HepG2 (cell line): ENCODE results near the gene DAAM2. TPM values are rescaled to one million over a fixed set of nuclear protein-coding genes. Genes with fewer than 3 reads are reported as not detected.

Experiments used
- ATAC-seq: fragments of 200-7000 bp; cut with Tn5 transposase; 3 replicates; pipeline ENCODE4 v1.9.1; 2020; ENCODE audit warnings: mild to moderate bottlenecking, moderate library complexity
- BruUV-seq: library from RNA; stranded (reverse); fragments of 400-500 nt; replicated peaks from 2 replicates; lab custom pipeline; 2021; lab: Mats Ljungman, UMichigan
- CTCF ChIA-PET: fragments of 300-600 bp; formaldehyde crosslinking; extraction: SDS; loops from one replicate; lab custom pipeline; 2021; ENCODE audit warnings: low total read pairs, inconsistent platforms, low intra/inter-chr PET ratio; lab: Yijun Ruan, JAX
- POLR2A ChIA-PET: fragments of 350-600 bp; sonication (Branson Sonifier 250); formaldehyde crosslinking; loops from one replicate; lab custom pipeline; 2020; ENCODE audit warnings: antibody characterized with exemption, inconsistent platforms; lab: Yijun Ruan, JAX
- DNase-seq: peaks from one replicate; pipeline ENCODE4 v3.0.0-alpha.2; 2015; ENCODE audit warnings: low spot score
- FAIRE-seq: peaks from 3 replicates; lab custom pipeline; 2011; peaks lifted over from hg19 to GRCh38; lab: Jason Lieb, UNC
- H2AFZ ChIP-seq: one replicate; pipeline ENCODE4 v1.6.1; 2011; ENCODE audit warnings: low read length, inconsistent platforms
- H3K27ac ChIP-seq: fragments of 300-600 bp; 3 replicates; pipeline ENCODE4 v1.8.0; 2011; ENCODE audit warnings: mixed run types, mild to moderate bottlenecking, mixed read lengths, low read length, inconsistent platforms; ENCODE audit not compliant: insufficient read depth; ENCODE audit errors: extremely low read length
- H3K27me3 ChIP-seq, 2 experiments: fragments of 200-600 bp in 1 of 2; 2 replicates in 1 of 2; 3 replicates in 1 of 2; pipeline versions ENCODE4 v1.6.0 to v1.8.0; 2011; ENCODE audit warnings: low read length in 2 of 2, mild to moderate bottlenecking in 2 of 2, moderate library complexity in 2 of 2, inconsistent platforms in 1 of 2; ENCODE audit not compliant: insufficient read depth in 2 of 2, control insufficient read depth in 1 of 2
- H3K36me3 ChIP-seq, 2 experiments: fragments of 200-600 bp in 1 of 2; replicated peaks in 1 of 2; 2 replicates in 1 of 2; 3 replicates in 1 of 2; pipeline versions ENCODE4 v1.5.1 to v1.8.0; 2011; ENCODE audit warnings: low read length in 2 of 2, inconsistent platforms in 1 of 2; ENCODE audit not compliant: insufficient read depth in 2 of 2, control insufficient read depth in 1 of 2
- H3K4me1 ChIP-seq: 2 replicates; pipeline ENCODE4 v1.5.1; 2012; ENCODE audit warnings: low read length, inconsistent platforms; ENCODE audit not compliant: insufficient read depth
- H3K4me2 ChIP-seq: 2 replicates; pipeline ENCODE4 v1.6.0; 2011; ENCODE audit warnings: low read depth, low read length, inconsistent platforms
- H3K4me3 ChIP-seq, 3 experiments: fragments of 200-600 bp in 1 of 3; sonication (generic), shearing (Covaris generic) in 1 of 3; replicated peaks in 1 of 3; 2 replicates each; pipeline ENCODE4 v1.5.1; 2011 to 2016; ENCODE audit warnings: low read length in 3 of 3, inconsistent platforms in 2 of 3, low read depth in 2 of 3, mild to moderate bottlenecking in 2 of 3, control low read depth in 1 of 3, mixed read lengths in 1 of 3; ENCODE audit not compliant: insufficient read depth in 1 of 3
- H3K79me2 ChIP-seq: one replicate; pipeline ENCODE4 v1.6.1; 2011; ENCODE audit warnings: low read length, inconsistent platforms; ENCODE audit not compliant: insufficient read depth
- H3K9ac ChIP-seq: 2 replicates; pipeline ENCODE4 v1.6.0; 2011; ENCODE audit warnings: mild to moderate bottlenecking, low read depth, low read length, inconsistent platforms; ENCODE audit not compliant: insufficient read depth
- H3K9me3 ChIP-seq: 2 replicates; pipeline ENCODE4 v1.5.1; 2012; ENCODE audit warnings: mild to moderate bottlenecking, low read length
- H4K20me1 ChIP-seq: 2 replicates; pipeline ENCODE4 v1.6.0; 2011; ENCODE audit warnings: inconsistent platforms, mild to moderate bottlenecking, low read length, moderate library complexity; ENCODE audit not compliant: insufficient read depth
- ASH2L ChIP-seq: fragments of 300-600, 200-600 bp; sonication (generic); IDR thresholded peaks from 2 replicates; pipeline ENCODE4 v1.7.0; 2017; ENCODE audit warnings: low read depth, mild to moderate bottlenecking, moderate library complexity, mixed read lengths, low read length; ENCODE audit not compliant: insufficient read length
- MED8 ChIP-seq: sonication (generic); formaldehyde crosslinking; IDR thresholded peaks from 2 replicates; pipeline ENCODE4 v1.8.1; 2023; ENCODE audit warnings: mild to moderate bottlenecking, missing genetic modification reagents; ENCODE audit not compliant: insufficient replicate concordance
- NFYC ChIP-seq: IDR thresholded peaks from 2 replicates; pipeline ENCODE4 v1.6.1; 2016; ENCODE audit warnings: missing genetic modification reagents, missing compliant biosample characterization
- POLR2A ChIP-seq, 2 experiments: IDR thresholded peaks; 2 replicates each; pipeline ENCODE4 v1.6.1; 2011; ENCODE audit warnings: low read depth in 2 of 2, low read length in 2 of 2, mild to moderate bottlenecking in 1 of 2, moderate library complexity in 1 of 2; ENCODE audit not compliant: insufficient read depth in 1 of 2
- ZBTB20 ChIP-seq: sonication (generic); formaldehyde crosslinking; IDR thresholded peaks from 2 replicates; pipeline ENCODE4 v1.8.1; 2023; ENCODE audit warnings: missing genetic modification reagents, low read depth, mild to moderate bottlenecking, borderline replicate concordance
- ZMAT3 ChIP-seq: sonication (generic); formaldehyde crosslinking; conservative IDR thresholded peaks from 2 replicates; pipeline ENCODE4 v1.7.0; 2021; ENCODE audit warnings: missing genetic modification reagents
- WGBS: methylation state at CpG from one replicate; pipeline ENCODE4 v1.1.6; 2017; ENCODE audit warnings: low lambda C conversion rate; 5-methylcytosine and 5-hydroxymethylcytosine counted together
- in situ Hi-C: cut with HindIII; loops from 2 replicates; pipeline ENCODE4 v1.10.0; 2017; ENCODE audit warnings: low pct_unique_long_range_greater_than_20kb; ENCODE audit not compliant: extremely low pct_ligation_motif_present
- intact Hi-C: fragments of 100-400 bp; cut with micrococcal nuclease; formaldehyde crosslinking; loops from one replicate; pipeline ENCODE4 v1.10.0; 2022; ENCODE audit not compliant: unreplicated experiment
- polyA plus RNA-seq, 8 experiments: library from polyadenylated mRNA; depleted of rRNA in 3 of 8; stranded (reverse) in 7 of 8; unstranded in 1 of 8; fragments of >200 nt; fragmentation: Illumina TruSeq in 4 of 8; extraction: Trizol in 4 of 8; gene quantifications; 2 replicates each; pipeline versions ENCODE4 v1.2.1 to v1.2.3, GENCODE V29; 2011 to 2016; ENCODE audit warnings: low read depth in 4 of 8, missing spikeins in 1 of 8, mixed read lengths in 1 of 8; ENCODE audit not compliant: insufficient read depth in 1 of 8
- total RNA-seq, 5 experiments: library from RNA; depleted of rRNA; stranded (reverse); fragments of >200 nt; fragmentation: Illumina TruSeq; extraction: Trizol; gene quantifications; 2 replicates each; pipeline ENCODE4 v1.2.3, GENCODE V29; 2016; ENCODE audit warnings: low read depth in 1 of 5
- TF ChIP-seq, protein P1 (sequence below), 2 experiments: IDR thresholded peaks; 2 replicates each; pipeline ENCODE4 v1.6.1; 2011 to 2012; ENCODE audit warnings: low read length in 2 of 2, borderline replicate concordance in 1 of 2, low read depth in 1 of 2, mild to moderate bottlenecking in 1 of 2, moderate library complexity in 1 of 2
- TF ChIP-seq, protein P2 (sequence below): sonication (generic); formaldehyde crosslinking; IDR thresholded peaks from 2 replicates; pipeline ENCODE4 v1.5.0; 2020; ENCODE audit warnings: mild to moderate bottlenecking, missing genetic modification reagents

Gene DAAM2
- total and polyA plus RNA-seq, 2 of the 13 experiments (the other 11 are each of a cell fraction or from before 2014, with no cell fraction given) = 0.01 TPM; not detected in 1

DNA sequence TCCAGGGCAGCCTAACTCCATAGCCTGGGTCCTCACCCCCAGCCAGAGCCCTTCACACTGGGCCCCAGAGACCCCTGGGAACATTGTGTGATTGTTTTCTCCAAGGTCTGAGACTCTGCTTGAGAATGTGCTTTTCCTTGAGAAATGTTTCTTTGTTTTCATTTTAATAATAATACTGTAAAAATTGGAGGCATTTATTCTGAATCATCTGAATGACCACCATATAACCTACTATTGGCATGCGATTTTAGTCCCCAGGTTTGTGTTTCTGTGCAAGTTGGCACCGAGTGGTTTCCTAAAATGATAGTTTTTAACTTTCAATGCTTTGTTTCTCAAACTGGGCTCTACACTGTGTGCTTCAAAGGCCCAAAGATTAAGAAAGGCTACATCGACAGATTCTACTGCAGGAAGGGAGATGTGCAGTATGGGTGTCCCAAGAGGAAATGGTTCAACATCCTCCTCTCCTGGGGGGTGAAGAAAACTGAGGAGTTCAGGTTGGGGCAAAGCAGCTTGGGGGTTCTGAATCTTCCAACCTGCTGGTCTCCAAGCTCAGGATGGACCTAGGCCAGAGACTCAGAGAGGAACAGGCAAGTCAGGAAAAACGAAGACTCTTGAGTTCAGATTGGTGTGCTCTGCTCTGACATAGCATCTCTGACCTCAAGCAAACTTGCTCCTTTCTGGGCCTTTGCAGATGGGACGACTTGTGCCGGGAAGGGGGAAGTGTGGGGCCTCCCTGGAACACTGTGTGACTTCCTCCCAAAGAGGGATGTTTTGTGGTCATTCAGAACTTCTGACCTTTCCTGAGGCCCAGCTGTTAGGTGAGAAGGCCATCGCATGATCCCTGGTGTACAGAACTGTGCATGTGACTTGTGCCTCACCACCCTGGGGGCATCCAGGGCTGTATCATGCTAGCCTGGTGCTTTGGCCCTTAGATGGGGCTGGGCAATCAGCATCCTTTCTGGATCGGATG lies 31.0 kb downstream of the DAAM2 start:
- TF ChIP-seq, protein P1, sequence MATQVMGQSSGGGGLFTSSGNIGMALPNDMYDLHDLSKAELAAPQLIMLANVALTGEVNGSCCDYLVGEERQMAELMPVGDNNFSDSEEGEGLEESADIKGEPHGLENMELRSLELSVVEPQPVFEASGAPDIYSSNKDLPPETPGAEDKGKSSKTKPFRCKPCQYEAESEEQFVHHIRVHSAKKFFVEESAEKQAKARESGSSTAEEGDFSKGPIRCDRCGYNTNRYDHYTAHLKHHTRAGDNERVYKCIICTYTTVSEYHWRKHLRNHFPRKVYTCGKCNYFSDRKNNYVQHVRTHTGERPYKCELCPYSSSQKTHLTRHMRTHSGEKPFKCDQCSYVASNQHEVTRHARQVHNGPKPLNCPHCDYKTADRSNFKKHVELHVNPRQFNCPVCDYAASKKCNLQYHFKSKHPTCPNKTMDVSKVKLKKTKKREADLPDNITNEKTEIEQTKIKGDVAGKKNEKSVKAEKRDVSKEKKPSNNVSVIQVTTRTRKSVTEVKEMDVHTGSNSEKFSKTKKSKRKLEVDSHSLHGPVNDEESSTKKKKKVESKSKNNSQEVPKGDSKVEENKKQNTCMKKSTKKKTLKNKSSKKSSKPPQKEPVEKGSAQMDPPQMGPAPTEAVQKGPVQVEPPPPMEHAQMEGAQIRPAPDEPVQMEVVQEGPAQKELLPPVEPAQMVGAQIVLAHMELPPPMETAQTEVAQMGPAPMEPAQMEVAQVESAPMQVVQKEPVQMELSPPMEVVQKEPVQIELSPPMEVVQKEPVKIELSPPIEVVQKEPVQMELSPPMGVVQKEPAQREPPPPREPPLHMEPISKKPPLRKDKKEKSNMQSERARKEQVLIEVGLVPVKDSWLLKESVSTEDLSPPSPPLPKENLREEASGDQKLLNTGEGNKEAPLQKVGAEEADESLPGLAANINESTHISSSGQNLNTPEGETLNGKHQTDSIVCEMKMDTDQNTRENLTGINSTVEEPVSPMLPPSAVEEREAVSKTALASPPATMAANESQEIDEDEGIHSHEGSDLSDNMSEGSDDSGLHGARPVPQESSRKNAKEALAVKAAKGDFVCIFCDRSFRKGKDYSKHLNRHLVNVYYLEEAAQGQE (IDR thresholded peaks at IDR 0.05; ENCODE audit: borderline replicate concordance in 1 of 2, low read depth in 1 of 2, low read length in 2 of 2) = no peak
- no peak for TF ChIP-seq MED8
- TF ChIP-seq ZMAT3 (CRISPR knock-in tag) = no peak
- TF ChIP-seq POLR2A (IDR thresholded peaks at IDR 0.05; ENCODE audit: insufficient read depth in 1 of 2, low read depth in 2 of 2, low read length in 2 of 2) = no peak
- TF ChIP-seq, protein P2, sequence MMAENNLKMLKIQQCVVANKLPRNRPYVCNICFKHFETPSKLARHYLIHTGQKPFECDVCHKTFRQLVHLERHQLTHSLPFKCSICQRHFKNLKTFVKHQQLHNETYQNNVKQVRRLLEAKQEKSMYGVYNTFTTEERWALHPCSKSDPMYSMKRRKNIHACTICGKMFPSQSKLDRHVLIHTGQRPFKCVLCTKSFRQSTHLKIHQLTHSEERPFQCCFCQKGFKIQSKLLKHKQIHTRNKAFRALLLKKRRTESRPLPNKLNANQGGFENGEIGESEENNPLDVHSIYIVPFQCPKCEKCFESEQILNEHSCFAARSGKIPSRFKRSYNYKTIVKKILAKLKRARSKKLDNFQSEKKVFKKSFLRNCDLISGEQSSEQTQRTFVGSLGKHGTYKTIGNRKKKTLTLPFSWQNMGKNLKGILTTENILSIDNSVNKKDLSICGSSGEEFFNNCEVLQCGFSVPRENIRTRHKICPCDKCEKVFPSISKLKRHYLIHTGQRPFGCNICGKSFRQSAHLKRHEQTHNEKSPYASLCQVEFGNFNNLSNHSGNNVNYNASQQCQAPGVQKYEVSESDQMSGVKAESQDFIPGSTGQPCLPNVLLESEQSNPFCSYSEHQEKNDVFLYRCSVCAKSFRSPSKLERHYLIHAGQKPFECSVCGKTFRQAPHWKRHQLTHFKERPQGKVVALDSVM (CRISPR knock-in tag) = no peak
- no peak for TF ChIP-seq NFYC
- TF ChIP-seq ZBTB20 = no peak
- no peak for TF ChIP-seq ASH2L
- ATAC-seq = no peak
- intact Hi-C loops (no loop called here), in situ Hi-C loops (no loop called here)
- DNase-seq = no peak
- Histone ChIP-seq H3K4me1 (no peaks in the 10 kb centered on the region), H3K79me2 (no peaks in the 10 kb centered on the region), H3K36me3 (no peaks in the 10 kb centered on the region), H3K27ac (no peak overlapping the region), H3K9ac (no peak overlapping the region), H3K27me3 (peaks cover 0 to 6% of the 10 kb centered on the region in 2 experiments; a peak in 1 of 5 replicates), H3K9me3 (no peaks in the 10 kb centered on the region), H4K20me1 (no peaks in the 10 kb centered on the region), H3K4me3 (no peak overlapping the region), H2AFZ (no peak overlapping the region), H3K4me2 (no peak overlapping the region)
- CTCF ChIA-PET = no interaction called here
- 6% methylated on average over 8 of the region's 8 CpGs for WGBS
- FAIRE-seq = no peak
- BruUV-seq = no TSS peak
- POLR2A ChIA-PET = no interaction called here
